Ascending aorta (tissue), 2 donors: Measurements from ENCODE around the gene TOX3. TPM values are rescaled to one million over a fixed set of nuclear protein-coding genes. Genes with fewer than 3 reads are reported as not detected.

Experiments used
- DNase-seq, 2 donors: peaks; one replicate each; pipeline ENCODE4 v3.0.0-alpha.2; 2019; ENCODE audit warnings: low spot score in 2 of 2
- H3K27ac ChIP-seq, 2 donors: fragments of 200-600 bp; sonication (generic); one replicate each; pipeline ENCODE4 v1.5.1; 2016 to 2017; ENCODE audit warnings: mild to moderate bottlenecking in 1 of 2
- H3K27me3 ChIP-seq: fragments of 200-600 bp; sonication (generic); one replicate; pipeline ENCODE4 v1.5.1; 2017
- H3K36me3 ChIP-seq, 2 donors: fragments of 200-600 bp; sonication (generic); one replicate each; pipeline ENCODE4 v1.5.1; 2016
- H3K4me1 ChIP-seq, 2 donors: fragments of 200-600 bp; sonication (generic); one replicate each; pipeline ENCODE4 v1.5.1; 2016 to 2017; ENCODE audit warnings: mild to moderate bottlenecking in 1 of 2
- H3K4me3 ChIP-seq, 2 donors: fragments of 200-600 bp; sonication (generic); one replicate each; pipeline ENCODE4 v1.5.1; 2016 to 2017; ENCODE audit warnings: mild to moderate bottlenecking in 1 of 2
- H3K9me3 ChIP-seq, 2 donors: fragments of 200-600 bp; sonication (generic); one replicate each; pipeline ENCODE4 v1.5.1; 2016
- intact Hi-C: fragments of 100-400 bp; cut with DNase I; formaldehyde crosslinking; loops from one replicate; pipeline ENCODE4 v1.15.1; 2023
- total RNA-seq: library from RNA; depleted of rRNA; stranded (reverse); fragments of >200 nt; gene quantifications from one replicate; pipeline ENCODE4 v1.1.0, GENCODE V29; 2016
- TF ChIP-seq, protein P1 (sequence below), 3 experiments: fragments of 200-600 bp in 2 of 3; fragments of 450-650 bp in 1 of 3; sonication (generic) in 2 of 3; IDR thresholded peaks; one replicate each; pipeline ENCODE4 v1.5.1; 2016 to 2019; ENCODE audit warnings: antibody characterized with exemption in 3 of 3, mild to moderate bottlenecking in 1 of 3, moderate library complexity in 1 of 3

Gene TOX3
- total RNA-seq, 1 donor from 2014 or later = not detected

DNA sequence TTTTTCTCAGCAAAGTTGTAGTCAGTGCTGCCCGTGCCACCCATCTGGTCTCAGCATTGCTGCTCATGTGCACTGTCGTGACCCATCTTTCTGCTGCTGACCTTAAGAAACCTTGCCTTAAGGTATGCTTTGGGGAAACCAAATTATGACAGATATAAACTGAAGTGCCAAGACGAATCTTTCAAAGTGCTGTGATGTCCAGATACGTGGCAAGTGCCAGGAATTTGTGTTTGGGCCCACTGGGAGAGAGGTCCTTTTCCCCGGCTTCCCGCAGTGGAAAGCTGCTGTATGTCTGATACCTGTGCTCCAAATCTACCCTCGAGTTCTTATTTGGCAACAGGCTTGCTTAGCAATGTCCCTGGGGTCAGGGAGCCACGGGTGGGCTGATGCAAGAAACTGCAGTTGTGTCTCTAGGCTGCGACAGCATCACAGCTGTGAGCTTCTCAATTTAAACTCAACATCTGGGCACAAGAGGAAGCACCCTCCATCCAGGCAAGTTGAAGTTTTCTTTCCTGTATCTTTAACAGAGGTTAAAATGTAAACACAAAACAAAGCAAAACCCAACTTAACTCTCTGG, 30.3 kb upstream of the TOX3 start:
- no peak for DNase-seq
- Histone ChIP-seq H3K4me3 (no peak overlapping the region), H3K27ac (no peak overlapping the region), H3K27me3 (no peaks in the 10 kb centered on the region), H3K4me1 (no peaks in the 10 kb centered on the region), H3K36me3 (no peaks in the 10 kb centered on the region), H3K9me3 (no peaks in the 10 kb centered on the region)
- TF ChIP-seq, protein P1, sequence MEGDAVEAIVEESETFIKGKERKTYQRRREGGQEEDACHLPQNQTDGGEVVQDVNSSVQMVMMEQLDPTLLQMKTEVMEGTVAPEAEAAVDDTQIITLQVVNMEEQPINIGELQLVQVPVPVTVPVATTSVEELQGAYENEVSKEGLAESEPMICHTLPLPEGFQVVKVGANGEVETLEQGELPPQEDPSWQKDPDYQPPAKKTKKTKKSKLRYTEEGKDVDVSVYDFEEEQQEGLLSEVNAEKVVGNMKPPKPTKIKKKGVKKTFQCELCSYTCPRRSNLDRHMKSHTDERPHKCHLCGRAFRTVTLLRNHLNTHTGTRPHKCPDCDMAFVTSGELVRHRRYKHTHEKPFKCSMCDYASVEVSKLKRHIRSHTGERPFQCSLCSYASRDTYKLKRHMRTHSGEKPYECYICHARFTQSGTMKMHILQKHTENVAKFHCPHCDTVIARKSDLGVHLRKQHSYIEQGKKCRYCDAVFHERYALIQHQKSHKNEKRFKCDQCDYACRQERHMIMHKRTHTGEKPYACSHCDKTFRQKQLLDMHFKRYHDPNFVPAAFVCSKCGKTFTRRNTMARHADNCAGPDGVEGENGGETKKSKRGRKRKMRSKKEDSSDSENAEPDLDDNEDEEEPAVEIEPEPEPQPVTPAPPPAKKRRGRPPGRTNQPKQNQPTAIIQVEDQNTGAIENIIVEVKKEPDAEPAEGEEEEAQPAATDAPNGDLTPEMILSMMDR (IDR thresholded peaks at IDR 0.05) = no peak
- intact Hi-C loops = no loop called here

DNA sequence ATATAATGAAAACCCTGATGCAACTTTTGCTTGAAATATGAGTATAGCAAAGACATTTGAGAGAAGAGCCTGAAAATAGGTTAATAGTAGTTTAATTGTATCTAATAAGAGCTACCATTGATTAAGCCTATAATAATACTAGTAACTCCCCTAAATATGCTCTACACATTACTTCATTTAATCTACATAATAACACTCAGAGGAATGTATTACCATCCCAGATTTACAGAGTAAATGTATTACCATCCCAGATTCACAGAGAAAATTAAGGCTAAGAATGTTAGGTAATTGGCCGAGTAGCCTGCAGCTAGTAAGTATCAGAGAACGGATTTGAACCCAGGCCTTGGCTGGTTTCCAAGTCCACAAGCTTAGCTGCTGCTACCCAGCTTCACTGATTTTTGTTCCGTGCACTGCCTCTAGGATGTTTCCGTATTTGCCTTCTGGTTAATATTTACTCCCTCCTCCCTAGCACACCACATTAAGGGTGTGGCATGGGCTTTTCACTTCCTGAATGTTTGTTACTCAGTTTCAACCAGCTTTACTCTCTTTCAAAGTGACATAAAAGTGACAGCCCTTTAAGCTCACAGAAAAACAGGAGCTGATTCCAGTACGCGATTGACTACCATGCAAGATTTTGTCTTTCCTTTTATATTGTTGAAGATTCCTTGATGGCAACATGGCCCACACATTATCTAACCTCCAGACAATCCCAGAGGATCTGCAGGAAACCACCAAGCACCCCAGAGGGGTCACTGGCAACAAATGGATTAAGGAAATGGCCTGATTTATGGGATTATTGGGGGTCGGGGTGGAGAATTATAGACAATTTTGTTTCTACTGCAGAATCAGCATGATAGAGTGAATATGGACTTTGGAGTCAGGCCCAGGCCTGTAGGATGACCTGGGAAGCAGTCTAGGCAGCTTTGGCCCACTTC, 26.7 kb upstream of the TOX3 start:
- Histone ChIP-seq H3K4me1 (no peaks in the 10 kb centered on the region), H3K27me3 (no peaks in the 10 kb centered on the region), H3K36me3 (no peaks in the 10 kb centered on the region), H3K9me3 (no peaks in the 10 kb centered on the region), H3K27ac (no peak overlapping the region), H3K4me3 (no peak overlapping the region)
- TF ChIP-seq, protein P1 (IDR thresholded peaks at IDR 0.05) = no peak
- DNase-seq = no peak
- intact Hi-C loops = no loop called here

DNA sequence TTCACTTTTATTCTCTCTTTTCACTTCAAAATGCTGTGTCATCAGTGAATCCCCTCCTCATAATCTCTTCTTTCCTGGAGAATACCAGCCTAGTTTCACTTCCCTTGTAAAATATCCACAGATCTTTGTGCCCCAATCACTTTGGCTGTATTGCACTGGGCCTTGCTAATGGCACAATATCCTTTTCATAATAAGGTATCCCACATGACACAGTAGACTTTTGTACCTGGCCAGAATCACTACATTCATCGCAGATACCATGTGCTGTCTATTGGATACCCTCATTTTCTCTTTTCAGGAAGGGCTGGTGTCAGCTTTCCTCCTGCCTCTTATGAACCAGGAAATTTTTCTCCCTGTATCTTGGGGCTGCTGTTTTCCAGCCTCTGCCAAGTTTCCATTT, 25.7 kb upstream of the TOX3 start:
- no peaks in the 10 kb centered on the region for H3K4me1 ChIP-seq
- H3K36me3 ChIP-seq = no peaks in the 10 kb centered on the region
- H3K9me3 ChIP-seq = no peaks in the 10 kb centered on the region
- H3K27ac ChIP-seq = no peak overlapping the region
- no peaks in the 10 kb centered on the region for H3K27me3 ChIP-seq
- DNase-seq = no peak
- no peak overlapping the region for H3K4me3 ChIP-seq
- intact Hi-C loops = no loop called here
- TF ChIP-seq, protein P1 (IDR thresholded peaks at IDR 0.05) = no peak

DNA sequence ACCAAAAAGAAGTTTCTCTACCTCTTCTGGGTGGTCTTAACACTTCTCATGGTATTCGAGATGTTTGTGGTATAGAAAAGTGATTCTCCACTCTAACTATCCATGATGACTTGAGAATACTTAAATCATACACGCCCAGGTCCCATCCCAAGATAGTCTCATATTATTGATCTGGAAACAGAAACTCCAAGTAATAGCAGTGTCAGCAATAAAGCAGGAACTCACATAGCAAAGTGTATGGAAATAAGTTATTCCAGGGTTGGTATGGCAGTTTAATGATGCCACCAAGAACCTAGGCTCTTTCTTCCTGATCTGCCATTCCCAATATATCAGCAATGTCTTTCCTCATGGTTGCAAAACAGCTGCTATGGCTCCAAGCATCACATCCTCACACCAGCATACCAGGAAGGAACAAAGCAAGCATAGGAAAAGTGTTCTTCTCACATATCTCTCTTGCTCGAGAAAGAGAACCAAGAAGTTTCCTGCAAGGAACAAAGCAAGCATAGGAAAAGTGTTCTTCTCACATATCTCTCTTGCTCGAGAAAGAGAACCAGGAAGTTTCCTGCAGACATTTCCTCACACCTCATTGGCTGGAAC, 23.6 kb upstream of the TOX3 start:
- H3K4me3 ChIP-seq = no peak overlapping the region
- no peaks in the 10 kb centered on the region for H3K27me3 ChIP-seq
- intact Hi-C loops = no loop called here
- DNase-seq = no peak
- H3K27ac ChIP-seq = no peak overlapping the region
- TF ChIP-seq, protein P1 (IDR thresholded peaks at IDR 0.05) = no peak
- H3K36me3 ChIP-seq = no peaks in the 10 kb centered on the region
- H3K4me1 ChIP-seq = no peaks in the 10 kb centered on the region
- no peaks in the 10 kb centered on the region for H3K9me3 ChIP-seq

DNA sequence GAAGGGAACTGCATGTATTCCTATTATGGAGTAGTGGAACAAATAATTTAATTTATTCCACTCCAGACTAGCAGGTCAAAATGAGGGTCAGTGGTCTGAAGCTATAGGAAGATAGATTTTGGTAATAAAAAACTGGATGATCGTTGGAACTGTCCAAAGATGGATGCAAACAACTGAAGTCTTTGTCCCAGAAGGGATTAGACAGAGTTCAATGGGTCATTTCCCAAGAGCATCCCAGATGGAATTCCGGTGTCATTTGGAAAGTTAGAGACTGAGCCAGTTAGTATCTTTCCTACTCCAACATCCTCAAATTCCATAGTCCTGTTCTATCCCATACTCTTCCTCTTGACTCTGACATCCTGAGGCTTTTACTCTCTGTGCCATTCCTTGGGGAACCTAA, 22.8 kb upstream of the TOX3 start:
- H3K36me3 ChIP-seq = no peaks in the 10 kb centered on the region
- no peak for DNase-seq
- TF ChIP-seq, protein P1 (IDR thresholded peaks at IDR 0.05) = no peak
- no peak overlapping the region for H3K27ac ChIP-seq
- H3K27me3 ChIP-seq = no peaks in the 10 kb centered on the region
- H3K4me3 ChIP-seq = no peak overlapping the region
- intact Hi-C loops = no loop called here
- no peaks in the 10 kb centered on the region for H3K9me3 ChIP-seq
- no peaks in the 10 kb centered on the region for H3K4me1 ChIP-seq
